Endodermal cell (in vitro differentiated cells): Measurements from ENCODE around the gene CNBD2. TPM values are rescaled to one million over a fixed set of nuclear protein-coding genes. Genes with fewer than 3 reads are reported as not detected.
A peak's percentile ranks its signal among the peaks of the same experiment; 100 is the strongest.
"Not testable (repeated sequence)": the region's sequence is repeated elsewhere in the genome, so short reads cannot be mapped to it uniquely, and the experiment has no call there.

ENCODE experiments used
- DNase-seq: peaks from one replicate; pipeline ENCODE4 v3.0.0-alpha.2; 2017
- H3K27ac ChIP-seq: 2 replicates; pipeline ENCODE4 v1.5.1; 2013; ENCODE audit warnings: mild to moderate bottlenecking, low read depth, low read length, moderate library complexity
- H3K27me3 ChIP-seq: 2 replicates; pipeline ENCODE4 v1.6.1; 2013; ENCODE audit warnings: mild to moderate bottlenecking, low read length, moderate library complexity; ENCODE audit not compliant: insufficient read depth, control insufficient read depth, poor library complexity, severe bottlenecking
- H3K36me3 ChIP-seq: 2 replicates; pipeline ENCODE4 v1.7.0; 2013; ENCODE audit warnings: mild to moderate bottlenecking, low read length, moderate library complexity; ENCODE audit not compliant: control insufficient read depth, insufficient read depth
- H3K4me1 ChIP-seq: one replicate; pipeline ENCODE4 v1.7.0; 2013; ENCODE audit warnings: low read length; ENCODE audit not compliant: control insufficient read depth, insufficient read depth
- H3K4me3 ChIP-seq: 2 replicates; pipeline ENCODE4 v1.5.1; 2013; ENCODE audit warnings: mild to moderate bottlenecking, low read length, moderate library complexity
- H3K9ac ChIP-seq: 2 replicates; pipeline ENCODE4 v1.6.1; 2013; ENCODE audit warnings: mild to moderate bottlenecking, low read length, moderate library complexity; ENCODE audit not compliant: poor library complexity, severe bottlenecking; ENCODE audit errors: extremely low read depth
- H3K9me3 ChIP-seq: 2 replicates; pipeline ENCODE4 v1.6.1; 2013; ENCODE audit warnings: mild to moderate bottlenecking, low read length, moderate library complexity; ENCODE audit not compliant: control insufficient read depth
- H3K27ac Mint-ChIP-seq: 2 replicates; pipeline ENCODE4 v1.8.0; 2020; ENCODE audit warnings: mixed read lengths
- H3K27me3 Mint-ChIP-seq: 2 replicates; pipeline ENCODE4 v1.8.0; 2021; ENCODE audit warnings: mild to moderate bottlenecking, mixed read lengths; ENCODE audit not compliant: insufficient read depth
- H3K36me3 Mint-ChIP-seq: 2 replicates; pipeline ENCODE4 v1.8.0; 2020; ENCODE audit warnings: low read depth, mixed read lengths
- H3K4me1 Mint-ChIP-seq: 2 replicates; pipeline ENCODE4 v1.8.0; 2020; ENCODE audit warnings: mixed read lengths
- H3K4me3 Mint-ChIP-seq: 2 replicates; pipeline ENCODE4 v1.8.0; 2020; ENCODE audit warnings: mild to moderate bottlenecking, moderate library complexity, mixed read lengths
- H3K9me3 Mint-ChIP-seq: 2 replicates; pipeline ENCODE4 v1.8.0; 2020; ENCODE audit warnings: mild to moderate bottlenecking, mixed read lengths
- WGBS, 2 experiments: methylation state at CpG; one replicate each; pipeline versions ENCODE4 v1.1.5 to v1.1.7; 2013; ENCODE audit warnings: missing lambda C conversion rate in 2 of 2, mixed read lengths in 1 of 2; ENCODE audit not compliant: insufficient coverage in 1 of 2, insufficient read length in 1 of 2; 5-methylcytosine and 5-hydroxymethylcytosine counted together
- total RNA-seq, 2 donors: library from RNA; stranded (reverse); fragmentation: NEBNext Ultra II Directional in 1 of 2; extraction: Animal tissue kit (Norgen Biotek cat#: 25700) in 1 of 2; gene quantifications; 2 replicates in 1 of 2; 3 replicates in 1 of 2; pipeline ENCODE4 v1.2.1, GENCODE V29; 2021
- TF ChIP-seq, protein P1 (sequence below): fragments of 200-600 bp; sonication (generic); conservative IDR thresholded peaks from 2 replicates; pipeline ENCODE4 v1.5.0; 2021; ENCODE audit warnings: antibody characterized with exemption, mild to moderate bottlenecking

CNBD2 gene
- total RNA-seq, 2 donors from 2014 or later = 1.3 to 1.9 TPM

DNA sequence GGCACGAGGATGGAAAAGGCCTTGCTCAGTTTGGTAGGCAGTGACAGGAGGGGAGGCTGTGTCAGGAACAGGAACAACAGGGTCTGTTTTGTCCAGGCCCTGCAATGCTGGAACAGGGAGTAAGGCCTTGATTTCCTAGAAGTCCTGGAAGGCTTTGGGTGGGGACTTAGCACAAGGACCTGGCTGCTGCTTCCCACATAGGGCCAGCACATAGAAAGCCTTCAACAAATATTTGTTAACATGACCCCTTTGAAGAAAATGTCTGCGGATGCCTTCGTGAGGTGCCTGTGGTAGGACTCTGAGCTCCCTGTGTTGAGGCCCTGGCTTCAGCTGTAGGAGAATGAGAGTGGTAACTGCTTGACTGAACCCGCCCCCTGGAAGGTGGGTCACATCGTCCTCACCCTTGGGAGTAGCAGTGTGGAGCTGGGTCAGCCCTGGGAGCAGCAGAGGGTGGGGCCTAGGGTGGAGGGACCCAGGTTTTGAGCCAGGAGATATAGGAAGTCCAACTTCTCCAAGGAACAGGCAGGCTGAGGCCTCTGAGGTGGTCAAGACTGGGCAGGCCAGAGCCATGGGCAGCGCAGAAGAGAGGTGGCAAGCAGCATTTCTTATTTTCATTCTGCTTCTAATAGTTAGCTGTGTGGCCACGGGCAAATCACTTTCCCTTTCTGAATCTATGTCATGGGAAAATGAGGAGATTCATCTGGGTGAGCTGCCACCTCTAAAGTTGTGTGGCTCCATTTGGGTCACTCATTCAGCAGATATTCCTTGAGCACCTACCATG, 50.0 kb downstream of the CNBD2 start:
- no peak overlapping the region for H3K9ac ChIP-seq
- 92 to 97% methylated on average over 3 to 7 of the region's 7 CpGs for WGBS, 2 experiments
- H3K4me1 Mint-ChIP-seq = peaks cover 7% of the 10 kb centered on the region
- H3K9me3 ChIP-seq = no peaks in the 10 kb centered on the region
- no peaks in the 10 kb centered on the region for H3K9me3 Mint-ChIP-seq
- H3K36me3 ChIP-seq = no peaks in the 10 kb centered on the region
- H3K4me3 ChIP-seq = no peak overlapping the region
- no peak overlapping the region for H3K27ac Mint-ChIP-seq
- peaks cover 2% of the 10 kb centered on the region for H3K27me3 Mint-ChIP-seq
- no peak overlapping the region for H3K27ac ChIP-seq
- DNase-seq = no peak
- no peaks in the 10 kb centered on the region for H3K4me1 ChIP-seq
- H3K27me3 ChIP-seq = no peaks in the 10 kb centered on the region
- no peaks in the 10 kb centered on the region for H3K36me3 Mint-ChIP-seq
- H3K4me3 Mint-ChIP-seq = no peak overlapping the region
- TF ChIP-seq, protein P1, sequence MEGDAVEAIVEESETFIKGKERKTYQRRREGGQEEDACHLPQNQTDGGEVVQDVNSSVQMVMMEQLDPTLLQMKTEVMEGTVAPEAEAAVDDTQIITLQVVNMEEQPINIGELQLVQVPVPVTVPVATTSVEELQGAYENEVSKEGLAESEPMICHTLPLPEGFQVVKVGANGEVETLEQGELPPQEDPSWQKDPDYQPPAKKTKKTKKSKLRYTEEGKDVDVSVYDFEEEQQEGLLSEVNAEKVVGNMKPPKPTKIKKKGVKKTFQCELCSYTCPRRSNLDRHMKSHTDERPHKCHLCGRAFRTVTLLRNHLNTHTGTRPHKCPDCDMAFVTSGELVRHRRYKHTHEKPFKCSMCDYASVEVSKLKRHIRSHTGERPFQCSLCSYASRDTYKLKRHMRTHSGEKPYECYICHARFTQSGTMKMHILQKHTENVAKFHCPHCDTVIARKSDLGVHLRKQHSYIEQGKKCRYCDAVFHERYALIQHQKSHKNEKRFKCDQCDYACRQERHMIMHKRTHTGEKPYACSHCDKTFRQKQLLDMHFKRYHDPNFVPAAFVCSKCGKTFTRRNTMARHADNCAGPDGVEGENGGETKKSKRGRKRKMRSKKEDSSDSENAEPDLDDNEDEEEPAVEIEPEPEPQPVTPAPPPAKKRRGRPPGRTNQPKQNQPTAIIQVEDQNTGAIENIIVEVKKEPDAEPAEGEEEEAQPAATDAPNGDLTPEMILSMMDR = no peak

DNA sequence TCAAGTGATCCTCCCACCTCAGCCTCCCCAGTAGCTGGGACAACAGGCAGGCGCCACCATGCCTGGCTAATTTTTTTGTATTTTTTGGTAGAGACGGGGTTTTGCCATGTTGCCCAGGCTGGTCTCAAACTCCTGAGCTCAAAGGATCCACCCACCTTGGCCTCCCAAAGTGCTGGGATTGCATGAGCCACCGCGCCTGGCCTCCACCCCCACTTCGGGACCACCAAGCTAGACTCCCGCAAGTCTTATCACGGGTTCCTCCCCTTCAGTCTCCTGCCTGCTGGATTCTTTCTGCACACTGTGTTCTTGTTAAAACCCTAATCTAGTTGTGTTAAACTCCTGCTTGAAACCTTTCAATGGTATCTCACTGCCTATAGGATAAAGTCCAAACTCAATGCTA, 57.7 kb downstream of the CNBD2 start:
- not testable (repeated sequence) for H3K36me3 ChIP-seq, H3K4me3 ChIP-seq, H3K4me1 ChIP-seq, H3K4me3 Mint-ChIP-seq, H3K36me3 Mint-ChIP-seq, H3K9ac ChIP-seq, H3K27ac Mint-ChIP-seq, H3K27me3 Mint-ChIP-seq, H3K27ac ChIP-seq, H3K9me3 ChIP-seq, H3K27me3 ChIP-seq, H3K9me3 Mint-ChIP-seq
- peak; percentile 31 for DNase-seq
- 91 to 94% methylated on average over 7 of the region's 7 CpGs for WGBS, 2 experiments
- H3K4me1 Mint-ChIP-seq = peaks cover 13% of the 10 kb centered on the region

DNA sequence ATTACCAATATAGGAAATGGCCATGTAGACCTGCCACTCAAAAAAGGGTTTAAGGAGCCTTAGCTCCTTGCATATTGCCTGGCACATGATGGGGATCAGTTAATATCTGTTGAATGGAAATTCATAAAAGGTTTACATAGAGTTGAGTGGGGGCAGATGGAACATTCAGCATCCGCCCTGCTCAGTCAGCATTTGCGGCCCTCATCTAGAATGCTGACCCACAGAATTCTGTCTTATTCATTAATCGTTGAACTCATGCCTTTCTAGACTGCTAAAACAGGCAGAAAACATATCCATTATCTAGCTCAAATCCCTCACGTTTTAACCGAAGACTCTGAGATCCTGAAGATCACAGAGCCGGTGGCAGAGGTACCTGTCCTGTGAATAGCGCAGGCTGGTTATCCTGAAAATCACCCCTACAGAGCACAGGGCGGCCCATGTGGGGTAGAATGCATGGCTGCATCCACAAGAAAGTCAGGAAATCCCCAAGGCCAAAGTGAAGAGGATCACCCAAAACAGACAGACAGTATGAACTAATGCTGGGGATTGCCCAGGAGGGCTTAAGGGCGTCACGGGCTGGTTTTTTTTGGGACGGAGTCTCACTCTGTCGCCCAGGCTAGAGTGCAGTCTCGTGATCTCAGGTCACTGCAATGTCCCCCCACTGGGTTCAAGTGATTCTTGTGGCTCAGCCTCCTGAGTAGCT, 59.9 kb downstream of the CNBD2 start:
- Mint-ChIP-seq H3K4me1 (peaks cover 18% of the 10 kb centered on the region), H3K4me3 (no peak overlapping the region), H3K27me3 (peaks cover 4% of the 10 kb centered on the region), H3K27ac (no peak overlapping the region), H3K9me3 (no peaks in the 10 kb centered on the region), H3K36me3 (no peaks in the 10 kb centered on the region)
- TF ChIP-seq, protein P1 = no peak
- DNase-seq = no peak
- Histone ChIP-seq H3K4me3 (no peak overlapping the region), H3K27me3 (no peaks in the 10 kb centered on the region), H3K9me3 (no peaks in the 10 kb centered on the region), H3K36me3 (no peaks in the 10 kb centered on the region), H3K9ac (no peak overlapping the region), H3K4me1 (peaks cover 4% of the 10 kb centered on the region), H3K27ac (no peak overlapping the region)
- WGBS, 2 experiments = 94 to 95% methylated on average over 12 to 13 of the region's 13 CpGs
